Cardiac fibroblast (primary cell): ENCODE results near the gene C19orf73.

Experiments used
- DNase-seq, 2 donors: peaks; one replicate each; pipeline versions ENCODE4 v3.0.0 to v3.0.0-alpha.2; 2010; ENCODE audit warnings: low read depth in 2 of 2
- H3K4me3 ChIP-seq, 2 donors: replicated peaks in 1 of 2; 1 replicate in 1 of 2; 2 replicates in 1 of 2; pipeline ENCODE4 v1.5.1; 2011; ENCODE audit warnings: low read depth in 2 of 2, low read length in 2 of 2, mild to moderate bottlenecking in 2 of 2, moderate library complexity in 1 of 2
- TF ChIP-seq, protein P1 (sequence below): IDR thresholded peaks from one replicate; pipeline ENCODE4 v1.5.1; 2011; ENCODE audit warnings: low read depth, mild to moderate bottlenecking, low read length, inconsistent platforms

C19orf73 gene

GRCh38 chr19:49119411-49120324 lies 725 bp upstream of the C19orf73 start, which contains the start of gene PPFIA3:
PPFIA3 (plus strand) TSS chr19:49119544; CDS start chr19:49127874, 8,330 bp downstream.
- H3K4me3 ChIP-seq: peak within 1 kb of the TSS; percentile 71 to 76
- peak; percentile 59 to 68 for DNase-seq
- TF ChIP-seq, protein P1, sequence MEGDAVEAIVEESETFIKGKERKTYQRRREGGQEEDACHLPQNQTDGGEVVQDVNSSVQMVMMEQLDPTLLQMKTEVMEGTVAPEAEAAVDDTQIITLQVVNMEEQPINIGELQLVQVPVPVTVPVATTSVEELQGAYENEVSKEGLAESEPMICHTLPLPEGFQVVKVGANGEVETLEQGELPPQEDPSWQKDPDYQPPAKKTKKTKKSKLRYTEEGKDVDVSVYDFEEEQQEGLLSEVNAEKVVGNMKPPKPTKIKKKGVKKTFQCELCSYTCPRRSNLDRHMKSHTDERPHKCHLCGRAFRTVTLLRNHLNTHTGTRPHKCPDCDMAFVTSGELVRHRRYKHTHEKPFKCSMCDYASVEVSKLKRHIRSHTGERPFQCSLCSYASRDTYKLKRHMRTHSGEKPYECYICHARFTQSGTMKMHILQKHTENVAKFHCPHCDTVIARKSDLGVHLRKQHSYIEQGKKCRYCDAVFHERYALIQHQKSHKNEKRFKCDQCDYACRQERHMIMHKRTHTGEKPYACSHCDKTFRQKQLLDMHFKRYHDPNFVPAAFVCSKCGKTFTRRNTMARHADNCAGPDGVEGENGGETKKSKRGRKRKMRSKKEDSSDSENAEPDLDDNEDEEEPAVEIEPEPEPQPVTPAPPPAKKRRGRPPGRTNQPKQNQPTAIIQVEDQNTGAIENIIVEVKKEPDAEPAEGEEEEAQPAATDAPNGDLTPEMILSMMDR: no peak

DNA sequence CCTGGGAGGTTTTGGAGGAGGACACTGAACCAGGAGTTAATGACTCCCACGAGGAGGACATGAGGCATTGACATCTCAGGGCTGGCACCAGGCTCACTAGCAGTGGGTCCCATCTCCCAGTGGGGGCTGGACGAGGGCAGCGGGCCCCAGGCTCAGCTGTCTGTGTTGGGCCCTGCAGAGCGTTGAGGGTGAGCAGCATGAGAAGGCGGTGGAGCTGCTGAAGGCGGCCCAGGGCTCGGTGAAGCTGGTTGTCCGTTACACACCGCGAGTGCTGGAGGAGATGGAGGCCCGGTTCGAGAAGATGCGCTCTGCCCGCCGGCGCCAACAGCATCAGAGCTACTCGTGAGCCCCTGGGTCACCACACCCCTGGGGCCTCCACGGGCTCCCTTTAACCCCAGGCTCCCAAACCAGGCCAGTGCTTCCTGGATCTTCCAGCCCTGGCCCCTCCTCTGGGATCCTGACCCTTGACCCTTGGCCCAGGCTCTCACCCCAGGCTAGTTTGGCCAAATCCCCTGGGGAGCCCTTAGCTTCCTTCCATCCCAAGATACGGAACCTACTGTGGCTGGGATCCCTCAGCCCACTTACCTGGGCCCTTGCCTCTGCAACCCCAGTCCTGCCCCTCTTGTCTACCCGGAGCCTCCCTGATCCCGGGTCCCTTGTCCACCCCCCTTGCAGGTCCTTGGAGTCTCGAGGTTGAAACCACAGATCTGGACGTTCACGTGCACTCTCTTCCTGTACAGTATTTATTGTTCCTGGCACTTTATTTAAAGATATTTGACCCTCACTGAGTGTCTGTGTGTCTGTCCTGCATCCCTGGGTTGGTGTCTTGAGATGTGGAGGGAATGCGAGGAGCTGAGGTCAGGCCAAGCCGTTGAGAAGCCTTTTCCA lies 1.0 kb downstream of the C19orf73 start:
- H3K4me3 ChIP-seq: peak overlapping the region; percentile 71 to 76
- TF ChIP-seq, protein P1: no peak
- DNase-seq: no peak

DNA sequence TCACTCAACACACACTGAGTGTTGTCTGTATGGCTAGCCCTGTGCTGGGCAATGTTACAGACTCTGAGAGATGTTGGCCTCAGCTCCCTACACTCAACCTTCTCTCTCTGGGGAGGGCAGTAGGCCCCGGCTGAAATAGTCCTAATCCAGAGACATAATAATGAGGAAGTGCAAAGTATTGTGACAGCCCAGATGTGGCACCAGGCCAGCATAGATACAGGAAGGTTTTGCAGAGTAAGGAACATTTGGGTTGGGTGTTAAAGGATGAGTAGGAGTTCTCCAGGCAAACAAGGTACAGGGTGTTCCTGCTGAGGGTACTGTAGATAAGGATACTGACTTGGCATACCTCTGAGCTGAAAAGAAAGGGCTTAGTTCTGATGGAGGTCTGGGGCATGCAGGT lies 2.4 kb downstream of the C19orf73 start:
- TF ChIP-seq, protein P1: no peak
- DNase-seq: no peak

GRCh38 chr19:49114630-49115363 lies 4.1 kb downstream of the C19orf73 start:
- TF ChIP-seq, protein P1: no peak
- peak; percentile 39 to 68 for DNase-seq

More for the DNA sequence above, 2.4 kb downstream of the C19orf73 start:
- H3K4me3 ChIP-seq: no peak overlapping the region

DNA sequence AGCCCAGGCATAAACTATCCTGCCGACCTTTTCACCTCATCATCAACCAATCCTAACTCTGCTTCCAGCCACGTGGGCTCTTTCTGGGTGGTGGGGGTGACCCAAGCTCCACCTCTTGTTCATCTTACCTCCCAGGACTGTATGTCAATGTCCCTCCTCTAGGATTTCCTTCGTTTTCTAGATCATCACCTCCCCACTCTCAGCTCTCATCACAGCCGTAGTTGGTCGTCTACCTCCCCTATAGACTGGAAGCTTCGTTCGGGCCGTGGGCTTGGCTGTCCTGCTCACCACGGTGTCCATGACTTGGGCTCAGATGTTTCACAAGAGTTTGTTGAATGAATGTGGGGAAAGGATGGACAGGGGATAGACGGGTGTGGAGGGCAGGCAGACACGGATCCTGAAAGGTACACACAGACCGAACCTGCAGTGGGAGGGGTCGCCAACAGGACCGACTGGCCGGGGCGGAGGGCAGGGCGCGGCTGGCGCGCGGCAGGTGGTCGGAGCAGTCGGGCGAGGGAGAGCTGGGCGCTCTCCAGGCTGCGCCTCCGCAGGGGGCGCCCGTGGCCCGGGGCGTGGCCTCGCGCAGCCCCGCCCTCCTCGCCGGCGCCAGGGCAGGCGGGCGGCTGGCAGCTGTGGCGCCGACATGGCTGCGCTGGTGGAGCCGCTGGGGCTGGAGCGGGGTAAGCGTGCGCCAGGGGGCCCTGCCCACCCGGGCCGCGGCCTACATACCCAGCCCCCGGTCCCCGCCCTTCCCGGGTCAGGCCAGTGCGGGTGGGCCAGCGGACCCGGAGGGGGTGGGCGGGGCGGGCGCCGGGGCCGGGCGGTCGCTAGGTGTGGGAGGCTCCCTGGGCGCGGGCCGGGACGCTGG lies 4.9 kb downstream of the C19orf73 start, which contains the start of gene LIN7B:
Gene LIN7B, plus strand, starts transcription at position 609 of the 868 bp plus-strand sequence. Its CDS starts 35 bp downstream, at position 644.
- TF ChIP-seq, protein P1: no peak
- H3K4me3 ChIP-seq: peak within 1 kb of the TSS; percentile 73 to 75
- peak; percentile 51 to 72 for DNase-seq

More at GRCh38 chr19:49114630-49115363, 4.1 kb downstream of the C19orf73 start:
- peak overlapping the region; percentile 73 to 75 for H3K4me3 ChIP-seq
